Stimulated activated CD8-positive, alpha-beta memory T cell treated with anti-CD3 and anti-CD28 coated beads, Interleukin-12 subunit alpha, Interleukin-12 subunit beta, amount 100 ng/mL, for 4 hours (primary cell): ENCODE data around the gene CEP104.
"Not testable (repeated sequence)": the region's sequence is repeated elsewhere in the genome, so short reads cannot be mapped to it uniquely, and the experiment has no call there.

ENCODE experiments used
- DNase-seq: peaks from one replicate; pipeline ENCODE4 v3.0.0-alpha.2; 2020; ENCODE audit warnings: low read depth

Gene CEP104

GRCh38 chr1:3824650-3825049, 32.4 kb downstream of the CEP104 start:
- DNase-seq = no peak

GRCh38 chr1:3822421-3822820, 34.6 kb downstream of the CEP104 start:
- no peak for DNase-seq

- DNase-seq = no peak
These were observed 35.1 kb downstream of the CEP104 start for GRCh38 chr1:3821908-3822307.

GRCh38 chr1:3821447-3821846, 35.6 kb downstream of the CEP104 start:
- DNase-seq = no peak

- DNase-seq = no peak
These were observed 36.0 kb downstream of the CEP104 start for GRCh38 chr1:3821004-3821403.

- DNase-seq = no peak
These were observed 36.7 kb downstream of the CEP104 start for GRCh38 chr1:3820316-3820715.

- no peak for DNase-seq
These were observed 37.2 kb downstream of the CEP104 start for GRCh38 chr1:3819771-3820200.

GRCh38 chr1:3817821-3818597, 39.0 kb downstream of the CEP104 start:
- DNase-seq = no peak

- no peak for DNase-seq
These were observed 39.8 kb downstream of the CEP104 start for GRCh38 chr1:3817138-3817740.

- no peak for DNase-seq
These were observed 40.5 kb downstream of the CEP104 start for GRCh38 chr1:3816331-3817137.

GRCh38 chr1:3814771-3815561, 42.0 kb downstream of the CEP104 start:
- DNase-seq = no peak

- DNase-seq = no peak
These were observed 42.9 kb downstream of the CEP104 start for GRCh38 chr1:3814065-3814464.

GRCh38 chr1:3811595-3811911, 45.5 kb downstream of the CEP104 start:
- DNase-seq = no peak

GRCh38 chr1:3810149-3810761, 46.8 kb downstream of the CEP104 start:
- not testable (repeated sequence) for DNase-seq

GRCh38 chr1:3809680-3810079, 47.3 kb downstream of the CEP104 start:
- DNase-seq = no peak

- no peak for DNase-seq
These were observed 49.2 kb downstream of the CEP104 start for GRCh38 chr1:3807769-3808168.

GRCh38 chr1:3805038-3805437, 52.0 kb downstream of the CEP104 start:
- DNase-seq = no peak

- not testable (repeated sequence) for DNase-seq
These were observed 52.4 kb downstream of the CEP104 start for GRCh38 chr1:3804627-3804944.

- no peak for DNase-seq
These were observed 52.9 kb downstream of the CEP104 start for GRCh38 chr1:3803905-3804626.

GRCh38 chr1:3800795-3801194, 56.2 kb downstream of the CEP104 start:
- DNase-seq = not testable (repeated sequence)

- DNase-seq = no peak
These were observed 56.9 kb downstream of the CEP104 start for GRCh38 chr1:3799976-3800685.
